Tongue (tissue), 2 donors: ENCODE measurements around the gene SLC38A10. TPM values are rescaled to one million over a fixed set of nuclear protein-coding genes. Genes with fewer than 3 reads are reported as not detected.
"Not testable (repeated sequence)": the region's sequence is repeated elsewhere in the genome, so short reads cannot be mapped to it uniquely, and the experiment has no call there.

Experiments
- DNase-seq: peaks from one replicate; pipeline ENCODE4 v3.0.0-alpha.2; 2015
- total RNA-seq: library from RNA; depleted of rRNA; stranded (reverse); fragments of >200 nt; gene quantifications from one replicate; pipeline ENCODE4 v1.2.3, GENCODE V29; 2014

SLC38A10 gene
- total RNA-seq, 1 donor from 2014 or later: 52.7 TPM

DNA sequence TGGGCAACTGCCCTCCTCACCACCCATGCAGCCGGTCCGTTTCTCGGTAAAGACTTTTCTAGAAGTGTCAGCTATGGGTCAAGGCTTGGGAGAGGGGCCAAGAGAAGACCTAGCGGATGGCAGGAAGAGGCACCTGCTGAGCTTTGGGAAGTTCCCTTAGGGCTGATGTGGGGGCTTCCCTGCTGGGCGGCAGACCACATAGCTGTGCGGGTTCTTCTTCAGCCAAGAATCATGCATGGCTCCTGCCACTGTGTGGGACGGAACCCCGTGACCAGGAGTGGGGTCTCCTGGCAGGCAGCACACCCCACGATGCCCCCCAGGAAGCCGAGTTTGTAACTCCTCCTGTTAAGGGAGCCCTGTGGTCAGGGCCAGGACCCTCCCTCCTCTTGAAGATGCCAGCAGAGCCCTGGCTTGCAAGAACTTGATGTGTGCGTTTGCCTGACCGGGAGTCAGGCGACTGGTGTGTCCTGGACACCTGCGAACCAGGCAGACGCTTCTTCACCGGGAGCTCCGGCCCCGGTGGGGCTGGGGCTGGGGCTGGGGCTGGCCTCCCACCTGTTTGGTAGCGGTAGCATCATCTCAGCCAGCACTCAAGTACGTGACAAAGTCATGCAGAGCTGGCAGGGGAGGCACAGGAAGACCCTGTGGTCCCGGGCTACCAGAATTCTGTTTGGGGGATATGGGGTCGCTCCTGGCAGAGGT lies 17.7 kb upstream of the SLC38A10 start:
- no peak for DNase-seq

DNA sequence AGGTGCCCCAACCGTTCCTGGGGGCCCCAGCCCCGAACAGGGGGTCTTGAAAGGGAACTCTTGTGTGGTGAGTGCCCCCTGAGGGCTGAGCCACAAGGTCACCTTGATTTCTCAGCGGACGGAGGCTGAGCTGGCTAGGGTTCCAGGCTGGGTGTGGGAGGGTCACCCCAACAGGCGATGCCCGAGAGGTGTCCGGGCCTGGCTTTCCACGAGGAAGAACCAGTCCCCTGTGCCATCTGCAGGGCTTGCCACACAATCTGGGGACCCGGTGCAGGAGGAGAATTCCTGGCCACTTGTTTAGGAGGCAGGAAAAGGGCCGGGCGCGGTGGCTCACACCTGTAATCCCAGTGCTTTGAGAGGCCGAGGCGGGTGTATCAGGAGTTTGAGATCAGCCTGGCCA lies 16.8 kb upstream of the SLC38A10 start:
- DNase-seq: no peak

GRCh38 chr17:81310949-81311550 lies 15.9 kb upstream of the SLC38A10 start:
- DNase-seq: no peak

DNA sequence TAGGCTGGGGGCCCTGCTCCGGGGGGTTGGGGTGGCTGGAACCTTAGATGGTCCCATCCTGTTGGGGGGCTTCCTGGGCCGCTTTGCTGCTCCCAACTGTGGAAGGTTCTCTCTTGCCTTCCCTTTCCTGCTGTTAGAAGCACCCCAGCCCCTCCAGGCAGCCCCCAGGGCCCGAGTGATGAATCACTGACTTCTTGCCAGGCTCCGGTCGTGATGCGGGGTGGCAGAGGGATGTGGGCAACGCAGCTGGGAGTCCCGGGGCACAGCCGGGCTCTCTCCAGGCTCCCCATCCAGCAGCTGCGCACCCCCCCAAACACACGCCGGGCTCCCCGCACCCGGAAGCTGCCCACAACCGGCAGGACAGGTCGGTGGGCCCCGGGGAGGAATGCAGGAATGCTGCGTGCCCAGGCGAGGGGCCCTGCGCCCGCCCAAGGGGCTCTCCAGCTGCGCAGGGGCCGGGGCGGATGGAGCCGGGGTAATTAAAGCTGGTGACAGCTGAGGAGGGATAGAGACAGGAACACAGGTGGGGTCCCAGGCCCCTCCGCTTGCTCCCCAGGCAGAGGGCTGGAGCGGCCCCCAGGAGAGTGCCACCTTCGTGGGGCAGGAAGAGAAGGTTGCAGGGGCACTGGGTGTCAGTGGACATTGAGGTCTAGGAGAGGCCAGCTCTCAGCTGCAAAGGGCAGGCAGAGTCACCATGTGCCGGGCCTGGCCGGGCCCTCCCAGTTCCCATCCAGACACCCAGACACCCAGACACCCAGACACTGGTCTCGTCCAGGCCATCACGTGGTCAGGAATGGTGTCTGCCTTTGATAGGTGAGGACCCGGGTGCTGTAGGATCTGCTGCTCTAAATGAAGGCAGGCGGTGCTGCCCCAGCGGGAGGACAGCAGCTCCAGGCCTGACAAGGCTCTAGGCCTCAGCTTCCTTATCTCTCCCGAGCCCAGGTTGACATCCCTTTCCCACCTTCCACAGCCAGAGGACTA lies 15.0 kb upstream of the SLC38A10 start:
- DNase-seq: peak; percentile 62

DNA sequence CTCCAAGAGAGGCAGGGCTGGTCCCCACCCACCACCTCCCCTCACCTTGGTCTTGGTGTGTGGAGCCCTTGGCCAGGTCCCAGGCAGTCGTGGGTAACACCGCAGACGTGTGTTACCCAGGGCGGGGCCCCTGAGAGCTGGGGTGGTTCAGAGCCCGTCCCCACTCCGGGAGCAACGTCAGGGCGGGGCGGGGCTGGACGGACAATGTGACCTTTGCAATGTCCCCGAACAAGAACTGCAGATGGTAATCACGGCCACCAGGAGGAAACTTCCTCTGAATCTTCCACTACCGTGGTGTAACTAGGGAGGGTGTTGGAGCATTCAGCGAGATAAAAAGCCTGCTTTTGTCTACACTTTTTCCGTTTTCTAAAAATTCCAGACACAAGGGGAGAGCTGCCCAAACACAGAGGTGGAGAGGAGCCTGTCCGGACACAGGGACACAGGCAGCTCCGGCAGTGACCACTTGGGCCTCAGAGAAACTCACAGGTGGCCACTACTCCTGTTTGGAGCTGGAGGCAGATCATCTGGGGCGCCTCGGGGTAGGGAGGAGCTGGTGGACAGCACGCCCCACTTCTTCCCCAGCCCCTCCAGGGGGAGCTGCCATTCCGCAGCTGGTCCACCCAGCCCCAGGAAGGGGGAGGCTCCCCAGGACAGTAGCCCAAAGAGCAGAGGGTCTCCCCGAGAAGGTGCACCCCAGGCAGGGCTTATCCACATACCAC lies 14.2 kb upstream of the SLC38A10 start:
- peak; percentile 76 for DNase-seq

GRCh38 chr17:81308784-81309139 lies 13.7 kb upstream of the SLC38A10 start:
- not testable (repeated sequence) for DNase-seq

GRCh38 chr17:81307636-81308560 lies 12.8 kb upstream of the SLC38A10 start:
- DNase-seq: no peak

- DNase-seq: no peak
Observed at GRCh38 chr17:81306898-81307510, 11.9 kb upstream of the SLC38A10 start.

DNA sequence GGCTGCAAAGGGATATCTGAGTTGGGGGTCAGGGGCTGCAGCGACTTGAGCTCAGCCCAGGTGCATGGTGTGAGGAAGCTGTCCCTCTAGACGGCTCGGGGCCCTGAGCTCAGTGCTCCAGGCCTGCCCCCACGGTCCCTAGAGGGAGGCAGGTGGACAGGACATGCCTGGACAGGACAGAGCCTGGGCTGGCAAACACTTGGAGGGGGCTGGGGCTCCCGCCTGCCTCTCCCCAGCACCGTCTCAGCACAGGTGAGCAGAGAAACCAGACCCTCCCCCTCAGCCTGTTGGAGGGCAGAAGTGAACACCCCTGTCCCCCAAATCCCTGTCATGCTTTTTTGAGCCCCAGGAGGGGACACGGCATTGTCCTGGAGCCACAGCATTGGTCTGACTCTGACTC lies 11.4 kb upstream of the SLC38A10 start:
- no peak for DNase-seq

DNA sequence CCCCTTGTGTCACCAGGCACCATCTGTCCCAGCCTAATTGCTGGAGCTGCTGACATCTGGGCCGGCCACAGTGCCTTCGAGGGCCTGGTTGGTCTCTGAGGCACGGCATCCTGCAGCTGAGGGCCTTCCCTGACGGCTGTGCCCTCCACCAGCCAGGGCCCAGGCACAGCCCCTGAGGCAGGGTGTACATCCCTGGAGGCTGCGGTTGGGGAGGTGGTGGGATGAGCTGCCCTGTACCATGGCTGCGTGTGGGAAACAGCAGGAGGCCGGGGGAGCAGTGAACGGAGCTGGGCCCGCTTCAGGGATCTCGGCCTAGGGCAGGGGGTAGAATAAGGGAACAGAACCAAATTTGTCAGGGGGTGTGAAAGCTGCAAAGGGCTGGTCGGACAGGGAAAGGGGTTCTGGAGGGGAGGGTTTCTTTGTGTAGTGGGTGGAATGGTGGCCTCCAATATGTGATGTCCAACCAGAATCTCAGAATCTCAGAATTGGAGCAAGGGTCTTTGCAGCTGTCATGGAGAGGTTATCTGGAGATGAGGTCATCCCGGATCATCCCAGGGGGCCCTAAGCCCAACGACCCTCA lies 10.0 kb upstream of the SLC38A10 start:
- DNase-seq: no peak

GRCh38 chr17:81304196-81305015 lies 9.3 kb upstream of the SLC38A10 start:
- no peak for DNase-seq

DNA sequence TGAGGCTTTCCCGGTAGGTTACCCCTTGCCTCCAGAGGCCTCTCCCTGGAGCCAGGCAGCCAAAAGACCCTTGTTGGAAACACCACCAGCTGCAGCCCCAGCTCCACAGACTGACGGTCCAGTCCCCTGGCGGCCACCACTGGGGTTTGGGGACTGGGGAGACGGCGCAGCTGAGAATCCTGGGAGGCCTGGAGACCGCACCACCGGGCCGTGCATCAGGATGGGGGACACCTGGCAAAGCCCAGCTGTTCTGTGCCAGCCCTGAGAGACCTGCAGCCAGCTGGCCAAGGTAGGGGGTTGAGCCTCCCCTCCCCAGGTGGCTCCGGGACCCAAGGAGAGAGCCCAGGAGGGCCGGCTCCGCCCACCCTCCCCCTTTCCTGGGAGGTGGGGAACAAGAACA lies 8.3 kb upstream of the SLC38A10 start:
- DNase-seq: no peak

- no peak for DNase-seq
Observed at GRCh38 chr17:81302861-81303333, 7.8 kb upstream of the SLC38A10 start.

DNA sequence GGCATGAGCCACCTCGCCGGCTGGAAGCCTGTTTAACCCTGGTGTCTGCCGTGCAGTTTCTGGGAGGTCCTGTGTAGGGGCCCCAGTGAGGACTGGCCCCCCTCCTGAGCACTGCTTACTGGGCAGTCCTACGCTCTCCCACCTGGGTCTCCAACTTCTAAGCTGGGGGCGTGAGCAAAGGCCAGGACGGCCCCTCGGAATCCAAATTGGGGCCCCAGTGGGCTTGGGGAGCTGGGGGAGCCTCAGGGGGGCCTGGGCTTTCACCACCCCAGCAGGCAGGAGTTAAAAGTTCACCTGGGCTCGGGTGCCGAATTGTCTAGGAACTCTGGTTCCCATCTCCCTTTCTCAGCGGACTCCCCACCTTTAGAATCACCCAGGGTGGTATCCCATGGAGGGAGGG lies 7.2 kb upstream of the SLC38A10 start:
- DNase-seq: no peak

GRCh38 chr17:81301195-81302144 lies 6.4 kb upstream of the SLC38A10 start:
- DNase-seq: no peak

DNA sequence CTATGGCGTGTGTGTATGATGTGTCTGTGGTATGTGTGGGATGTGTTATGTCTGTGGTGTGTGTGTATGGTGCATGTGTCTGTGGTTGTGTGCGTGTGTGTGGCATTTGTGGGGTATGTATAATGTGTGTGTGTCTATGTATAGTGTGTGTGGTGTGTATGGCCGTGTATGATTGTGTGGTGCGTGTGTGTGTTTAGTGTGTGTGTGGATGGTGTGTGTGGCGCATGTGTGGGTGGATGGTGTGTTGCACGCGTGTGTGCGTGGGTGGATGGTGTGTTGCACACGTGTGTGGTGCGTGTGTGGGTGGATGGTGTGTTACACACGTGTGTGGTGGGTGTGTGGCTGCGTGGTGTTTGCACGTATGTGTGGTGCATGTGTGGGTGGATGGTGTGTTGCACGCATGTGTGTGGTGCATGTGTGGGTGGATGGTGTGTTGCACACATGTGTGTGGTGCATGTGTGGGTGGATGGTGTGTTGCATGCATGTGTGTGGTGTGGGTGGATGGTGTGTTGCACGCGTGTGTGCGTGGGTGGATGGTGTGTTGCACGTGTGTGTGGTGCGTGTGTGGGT lies 5.6 kb upstream of the SLC38A10 start:
- no peak for DNase-seq

GRCh38 chr17:81299846-81300585 lies 4.9 kb upstream of the SLC38A10 start:
- no peak for DNase-seq
